Peyer's patch (tissue), 4 donors: ENCODE measurements around the gene SNUPN.

ENCODE experiments used
- POLR2A ChIP-seq, 2 donors: fragments of 450-650 bp; IDR thresholded peaks; one replicate each; pipeline ENCODE4 v1.5.1; 2017; ENCODE audit warnings: antibody characterized with exemption in 2 of 2, mild to moderate bottlenecking in 2 of 2, moderate library complexity in 2 of 2
- TF ChIP-seq, protein P1 (sequence below), 6 experiments: fragments of 450-650 bp in 4 of 6; fragments of 200-600 bp in 2 of 6; sonication (generic) in 1 of 6; IDR thresholded peaks; one replicate each; pipeline ENCODE4 v1.5.1; 2017 to 2019; ENCODE audit warnings: antibody characterized with exemption in 6 of 6, mild to moderate bottlenecking in 3 of 6, moderate library complexity in 1 of 6

DNA sequence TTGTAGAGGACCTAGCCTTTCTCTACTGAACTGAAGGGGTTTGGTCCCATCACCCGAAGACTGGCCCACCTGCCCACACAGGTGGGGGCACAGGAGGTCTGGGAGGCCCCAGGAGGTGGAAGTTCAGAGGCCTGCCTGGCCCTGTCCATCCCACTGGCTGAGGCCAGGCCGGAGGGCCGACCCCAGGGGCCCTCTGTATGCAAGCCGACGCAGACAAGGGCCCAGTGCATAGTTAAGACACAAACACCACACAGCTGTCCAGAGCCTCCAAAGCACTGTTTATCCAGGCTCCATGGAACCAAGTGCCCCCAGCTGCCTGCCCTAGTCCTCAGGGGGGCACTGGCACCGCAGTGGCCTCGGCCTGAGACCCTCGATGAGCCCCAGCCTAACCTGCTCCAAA, 48.8 kb upstream of the SNUPN start:
- TF ChIP-seq, protein P1, sequence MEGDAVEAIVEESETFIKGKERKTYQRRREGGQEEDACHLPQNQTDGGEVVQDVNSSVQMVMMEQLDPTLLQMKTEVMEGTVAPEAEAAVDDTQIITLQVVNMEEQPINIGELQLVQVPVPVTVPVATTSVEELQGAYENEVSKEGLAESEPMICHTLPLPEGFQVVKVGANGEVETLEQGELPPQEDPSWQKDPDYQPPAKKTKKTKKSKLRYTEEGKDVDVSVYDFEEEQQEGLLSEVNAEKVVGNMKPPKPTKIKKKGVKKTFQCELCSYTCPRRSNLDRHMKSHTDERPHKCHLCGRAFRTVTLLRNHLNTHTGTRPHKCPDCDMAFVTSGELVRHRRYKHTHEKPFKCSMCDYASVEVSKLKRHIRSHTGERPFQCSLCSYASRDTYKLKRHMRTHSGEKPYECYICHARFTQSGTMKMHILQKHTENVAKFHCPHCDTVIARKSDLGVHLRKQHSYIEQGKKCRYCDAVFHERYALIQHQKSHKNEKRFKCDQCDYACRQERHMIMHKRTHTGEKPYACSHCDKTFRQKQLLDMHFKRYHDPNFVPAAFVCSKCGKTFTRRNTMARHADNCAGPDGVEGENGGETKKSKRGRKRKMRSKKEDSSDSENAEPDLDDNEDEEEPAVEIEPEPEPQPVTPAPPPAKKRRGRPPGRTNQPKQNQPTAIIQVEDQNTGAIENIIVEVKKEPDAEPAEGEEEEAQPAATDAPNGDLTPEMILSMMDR (IDR thresholded peaks at IDR 0.05) = no peak
- TF ChIP-seq POLR2A (IDR thresholded peaks at IDR 0.05) = no peak
